HS-5 (cell line): Measurements from ENCODE around the gene RNF10.
"Not testable (repeated sequence)": the region's sequence is repeated elsewhere in the genome, so short reads cannot be mapped to it uniquely, and the experiment has no call there.

Experiments used
- DNase-seq: peaks from one replicate; pipeline ENCODE4 v3.0.0-alpha.2; 2012; ENCODE audit warnings: low read depth

Gene RNF10

DNA sequence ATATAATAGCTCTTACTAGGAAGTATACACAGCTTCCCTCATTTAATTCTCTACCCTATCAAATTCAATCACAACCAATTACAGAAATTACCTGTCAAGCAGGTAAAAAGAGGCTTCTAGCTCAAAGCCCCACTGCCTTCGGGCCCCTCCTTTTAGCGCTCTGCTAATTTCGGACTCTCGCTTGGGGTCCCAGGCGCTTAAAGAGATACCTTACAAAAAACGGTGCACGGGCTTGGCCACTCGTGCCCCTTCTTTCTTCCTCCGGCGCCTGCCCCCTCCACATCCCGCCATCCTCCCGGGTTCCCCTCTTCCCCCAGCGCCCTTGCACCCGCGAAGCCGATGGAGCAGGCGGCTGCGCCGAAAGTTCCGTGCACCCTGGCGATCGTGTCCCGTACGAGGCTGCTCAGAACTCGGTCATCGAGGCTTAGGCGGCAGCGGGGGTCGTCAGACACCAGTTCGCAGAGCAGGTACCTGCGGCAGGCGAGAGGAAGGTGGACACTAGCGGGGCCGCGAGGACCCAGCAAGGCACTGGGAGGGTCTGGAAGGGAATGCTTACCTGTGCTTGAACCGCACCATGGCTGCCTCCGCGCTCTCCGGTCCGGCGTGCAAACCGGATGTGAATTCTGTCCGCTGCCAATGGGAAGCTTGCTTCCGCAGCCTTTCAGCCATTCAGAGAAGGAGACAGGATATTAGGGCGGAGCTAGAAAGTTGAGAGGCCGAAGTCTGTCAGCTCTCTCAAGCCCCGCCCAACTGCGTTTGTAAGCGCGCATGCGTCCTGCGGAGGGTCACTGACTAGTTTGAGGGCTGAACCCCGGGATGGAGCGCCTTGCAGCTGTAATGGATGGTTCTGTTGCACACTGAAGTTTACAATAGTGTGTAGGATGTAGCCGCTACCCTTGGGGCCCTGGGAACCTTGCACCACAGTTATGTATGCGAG lies 46.9 kb downstream of the RNF10 start, which contains the start of gene POP5:
Gene POP5, minus strand, starts transcription at position 616 of the 937 bp plus-strand sequence. Its CDS starts 40 bp downstream, at position 576.
- peak; percentile 94 for DNase-seq

DNA sequence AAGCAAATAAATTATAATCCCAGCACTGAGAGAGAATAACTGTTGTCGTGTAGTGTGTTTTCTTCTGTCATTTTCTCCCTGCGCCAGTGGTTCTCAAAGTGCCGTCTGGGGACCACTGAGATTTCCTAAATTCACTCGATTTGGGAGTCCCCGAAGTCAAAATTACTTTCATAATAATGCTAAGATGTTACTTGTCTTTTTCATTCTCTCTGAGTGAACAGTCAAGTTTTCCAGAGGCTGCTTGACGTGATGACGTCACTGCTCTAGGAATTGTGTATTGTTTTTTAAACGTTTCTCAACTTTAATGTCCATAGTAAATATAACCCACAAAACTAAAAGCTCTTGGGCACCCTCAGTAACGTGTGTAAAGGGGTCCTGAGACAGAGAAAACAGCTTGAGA lies 47.8 kb downstream of the RNF10 start:
- DNase-seq: no peak

DNA sequence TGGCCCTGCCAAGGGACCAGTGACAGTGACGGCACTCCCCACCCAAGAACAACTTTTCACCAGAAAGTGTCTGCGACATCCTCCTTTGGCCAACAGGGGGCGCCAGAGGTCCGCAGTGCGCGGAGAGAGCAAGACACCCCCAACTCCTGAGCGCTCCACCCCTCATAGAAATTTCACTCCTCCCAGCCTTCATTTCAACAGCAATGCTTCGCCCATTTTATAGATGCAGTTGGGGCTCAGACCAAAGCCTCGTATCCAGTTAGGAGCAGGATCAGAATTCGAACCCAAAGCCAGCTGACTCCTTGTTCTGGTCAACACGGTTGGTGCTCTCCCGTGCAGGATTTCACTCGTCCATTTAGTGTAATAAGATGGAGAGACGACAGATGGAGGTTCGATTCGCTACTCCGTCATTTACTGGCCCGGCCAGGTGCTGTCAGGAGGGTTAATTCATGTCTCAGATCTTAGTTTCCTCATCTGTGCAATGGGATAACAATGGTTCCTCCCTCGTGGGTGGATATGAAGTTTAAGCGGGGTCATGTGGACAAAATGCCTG lies 49.4 kb downstream of the RNF10 start:
- peak; percentile 38 for DNase-seq

DNA sequence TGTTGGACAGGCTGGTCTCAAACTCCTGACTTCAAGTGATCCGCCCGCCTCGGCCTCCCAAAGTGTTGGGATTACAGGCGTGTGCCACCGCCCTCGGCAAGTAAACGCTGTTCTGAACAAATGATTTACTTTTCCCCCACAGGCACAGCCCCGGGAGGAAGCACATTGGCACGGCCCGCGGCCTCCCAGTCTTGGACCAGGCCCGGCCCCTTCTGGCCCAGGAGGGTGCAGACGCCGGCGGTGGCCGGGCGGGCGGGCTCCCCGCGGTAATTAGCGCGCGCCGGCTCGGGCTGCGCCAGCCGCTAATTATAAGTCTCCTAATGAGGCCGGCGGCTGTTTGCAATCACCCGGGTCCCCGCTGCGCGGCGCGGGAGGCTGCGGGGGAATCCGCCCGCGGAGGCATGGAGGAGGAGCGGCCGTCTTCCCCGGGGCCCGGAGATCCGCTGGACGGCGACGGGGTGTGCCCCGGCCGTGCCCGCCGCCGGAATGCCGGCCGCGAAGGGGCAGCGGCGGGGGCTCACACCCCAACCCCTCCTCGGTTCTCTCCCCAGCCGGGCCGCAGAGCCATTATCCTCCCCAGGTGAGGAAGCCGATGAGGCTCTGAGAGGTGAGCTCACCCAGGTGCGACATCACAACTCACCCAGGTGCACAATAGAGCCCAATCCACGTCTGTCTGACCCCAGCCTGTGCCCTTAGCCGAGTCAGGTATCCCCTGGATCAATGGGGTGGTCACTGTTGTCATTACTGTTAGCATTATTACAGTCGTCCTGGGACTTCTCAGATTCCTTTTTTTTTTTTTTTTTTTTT lies 50.4 kb downstream of the RNF10 start:
- no peak for DNase-seq

DNA sequence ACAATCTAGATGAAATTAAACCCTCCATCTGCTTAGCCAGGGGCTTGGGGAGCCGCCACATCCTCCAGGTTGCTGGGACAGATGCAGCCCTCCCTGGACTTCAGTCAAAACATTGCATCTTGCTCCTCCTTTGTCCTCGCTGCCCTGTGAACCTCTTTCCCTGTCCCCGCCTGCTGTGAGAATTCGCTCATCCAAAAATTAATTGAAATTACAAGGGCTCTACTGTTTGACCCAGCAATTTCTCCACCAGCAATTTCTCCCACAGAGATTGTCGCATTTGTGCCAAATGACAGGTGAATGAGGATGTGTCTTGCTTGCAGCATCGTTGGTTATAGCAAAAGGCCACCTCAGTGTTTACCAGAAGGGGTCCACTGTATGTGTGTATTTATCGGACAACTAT lies 52.0 kb downstream of the RNF10 start:
- DNase-seq: no peak

DNA sequence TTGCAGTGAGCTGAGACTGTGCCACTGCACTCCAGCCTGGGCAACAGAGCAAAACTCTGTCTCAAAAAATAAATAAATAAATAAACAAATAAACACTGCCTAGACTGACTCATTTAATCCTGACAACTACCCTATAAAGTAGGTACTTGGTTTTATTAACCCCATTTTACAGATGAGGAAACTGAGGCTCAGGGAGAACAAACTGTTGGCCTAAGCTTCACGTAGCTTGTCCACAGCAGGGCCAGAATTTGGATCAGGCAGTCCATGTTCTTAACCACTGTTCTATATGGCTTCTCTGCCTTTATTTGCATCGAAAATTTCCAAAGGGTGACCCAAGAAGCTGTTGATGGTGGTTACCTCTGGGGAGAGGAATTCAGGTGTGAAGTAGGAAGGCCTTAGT lies 52.7 kb downstream of the RNF10 start:
- no peak for DNase-seq

DNA sequence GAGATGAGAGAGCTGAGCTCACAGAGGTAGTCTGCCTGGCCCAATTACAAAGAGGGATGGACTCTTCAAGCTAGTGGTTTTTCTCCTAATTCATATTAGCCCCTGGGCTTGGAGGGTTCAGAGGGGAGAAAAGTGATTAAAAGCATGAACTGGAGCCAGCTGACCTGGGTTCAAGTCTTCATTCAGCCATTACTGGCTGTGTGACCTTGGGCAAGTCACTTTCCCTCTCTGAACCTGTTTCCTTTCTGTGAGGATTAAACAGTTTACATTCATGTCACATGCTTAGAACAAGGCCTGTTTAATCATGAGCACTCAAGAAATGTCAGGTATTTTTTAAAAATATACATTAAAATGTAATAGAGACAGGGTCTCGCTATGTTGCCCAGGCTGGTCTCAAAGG lies 54.2 kb downstream of the RNF10 start:
- DNase-seq: no peak

DNA sequence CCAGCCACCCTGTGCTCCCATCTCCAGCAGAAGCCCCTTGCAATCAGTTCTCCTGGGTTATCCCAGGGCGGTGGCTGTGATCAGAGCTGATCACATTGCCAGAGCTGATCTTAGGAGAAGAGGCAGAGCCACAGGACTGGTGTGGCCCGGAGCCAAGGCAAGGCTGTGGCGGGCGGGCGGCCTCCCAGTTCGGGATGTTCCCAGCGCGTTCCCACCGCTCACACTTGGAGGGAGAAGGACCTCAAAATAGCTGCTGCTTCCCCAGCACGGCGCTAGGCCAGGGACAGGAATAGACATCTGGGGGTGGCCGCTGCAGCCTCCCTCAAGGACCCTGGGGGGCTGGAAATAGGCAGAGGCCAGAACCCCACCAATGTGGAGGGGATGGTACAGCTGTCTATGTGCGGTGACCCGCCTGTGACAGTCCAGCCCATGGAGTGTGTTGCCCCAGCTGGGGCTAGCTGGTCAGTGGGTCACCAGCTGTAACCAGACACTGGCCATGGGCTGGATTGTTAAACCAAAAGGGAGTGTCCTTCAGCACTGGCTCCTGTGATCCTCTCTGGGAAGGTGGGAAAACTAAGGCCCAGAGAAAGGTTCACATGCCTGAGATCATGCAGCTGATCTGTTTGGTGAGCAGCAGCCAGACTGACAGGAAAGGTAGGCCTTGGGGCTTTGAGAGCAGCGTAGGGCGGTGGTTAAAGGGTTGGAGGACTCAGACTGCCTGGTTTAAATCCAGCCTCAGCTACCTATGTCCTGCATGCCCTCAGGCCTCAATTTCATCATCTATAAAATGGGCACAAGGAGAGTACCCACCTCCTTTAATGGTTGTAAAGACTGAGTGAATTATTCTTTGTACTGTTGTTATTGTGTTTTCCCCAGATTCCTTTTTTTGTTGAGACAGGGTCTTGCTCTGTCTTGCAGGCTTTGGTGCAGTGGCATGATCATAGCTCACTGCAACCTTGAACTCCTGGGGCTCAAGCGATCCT lies 55.1 kb downstream of the RNF10 start:
- no peak for DNase-seq

DNA sequence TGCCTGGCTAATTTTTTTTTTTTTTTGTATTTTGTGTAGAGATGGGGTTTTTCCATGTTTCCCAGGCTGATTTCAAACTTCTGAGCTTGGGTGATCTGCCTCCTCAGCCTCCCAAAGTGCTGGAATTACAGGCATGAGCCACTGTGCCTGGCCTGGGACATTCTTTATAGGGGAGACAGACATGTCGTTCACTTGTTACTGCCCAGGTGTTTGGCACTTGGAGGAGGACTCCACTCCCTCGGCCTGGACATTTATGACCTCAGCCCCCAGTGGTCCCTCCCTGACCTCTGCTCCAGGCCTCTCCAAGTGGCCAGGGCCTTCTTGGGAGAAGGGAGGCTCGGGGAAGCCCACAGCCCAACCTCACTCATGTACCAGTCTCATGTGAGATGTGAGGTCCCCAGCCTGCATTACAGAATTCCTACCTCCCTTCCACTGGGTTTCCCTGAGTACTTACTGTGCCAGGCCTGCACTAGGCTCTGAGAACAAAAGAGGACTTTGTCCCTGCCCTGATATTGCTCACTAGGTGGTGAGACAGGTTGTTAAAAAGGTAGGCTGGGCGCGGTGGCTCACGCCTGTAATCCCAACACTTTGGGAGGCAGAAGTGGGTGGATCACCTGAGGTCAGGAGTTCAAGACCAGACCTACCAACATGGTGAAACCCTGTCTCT lies 56.7 kb downstream of the RNF10 start:
- DNase-seq: no peak

DNA sequence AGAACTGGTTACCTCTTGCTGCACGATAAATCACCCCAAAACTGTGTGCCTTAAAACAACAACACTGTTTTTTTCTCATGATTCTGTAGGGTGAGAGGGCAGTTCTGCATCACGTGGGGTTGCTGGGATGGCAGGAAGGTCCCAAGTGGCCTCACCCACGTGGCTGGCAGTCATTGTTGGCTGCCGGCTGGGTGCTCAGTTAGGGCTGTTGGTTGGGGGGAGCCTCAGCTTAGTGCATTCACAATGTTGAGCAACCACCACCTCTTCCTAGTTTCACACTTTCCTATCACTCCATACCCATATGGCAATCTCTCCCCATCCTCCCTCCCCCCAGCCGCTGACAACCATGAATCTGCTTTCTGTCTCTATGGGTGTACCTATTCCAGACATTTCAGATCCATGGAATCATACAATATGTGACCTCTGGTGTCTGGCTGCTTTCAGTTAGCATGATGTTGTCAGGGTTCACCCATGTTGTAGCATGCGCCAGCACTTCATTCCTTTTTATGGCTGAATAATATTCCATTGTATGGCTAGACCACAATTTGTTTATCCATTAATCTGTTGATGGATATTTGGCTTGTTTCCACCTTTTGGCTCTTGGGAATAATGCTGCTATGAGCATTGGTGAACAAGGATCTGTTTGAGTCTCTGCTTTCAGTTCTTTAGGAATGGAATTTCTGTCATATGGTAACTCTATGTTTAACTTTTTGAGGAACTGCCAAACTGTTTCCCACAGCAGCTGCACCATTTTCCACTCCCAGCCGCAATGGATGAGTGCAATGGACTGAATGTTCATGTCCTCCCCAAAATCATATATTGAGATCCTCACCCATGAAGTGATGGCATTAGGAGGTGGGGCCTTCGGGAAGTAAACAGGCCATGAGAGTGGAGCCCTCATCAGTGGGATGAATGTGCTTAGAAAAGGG lies 58.2 kb downstream of the RNF10 start:
- DNase-seq: no peak

DNA sequence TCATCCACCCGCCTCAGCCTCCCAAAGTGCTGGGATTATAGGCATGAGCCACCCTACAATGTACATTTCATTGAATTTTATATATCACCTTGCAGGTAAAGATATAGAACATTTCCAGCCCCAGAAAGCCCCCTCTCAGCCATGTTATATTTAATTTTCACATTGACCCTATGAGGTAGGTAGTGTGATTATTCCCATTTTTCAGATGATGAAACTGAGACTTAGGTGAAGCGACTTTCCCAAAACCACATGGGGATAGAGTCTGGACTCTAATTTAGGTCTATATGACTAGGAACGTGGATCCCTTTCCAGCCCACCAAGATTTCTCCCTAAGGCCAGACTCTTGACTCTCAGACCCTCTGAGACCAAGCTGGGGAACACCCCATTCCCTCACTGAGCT lies 62.7 kb downstream of the RNF10 start:
- no peak for DNase-seq

DNA sequence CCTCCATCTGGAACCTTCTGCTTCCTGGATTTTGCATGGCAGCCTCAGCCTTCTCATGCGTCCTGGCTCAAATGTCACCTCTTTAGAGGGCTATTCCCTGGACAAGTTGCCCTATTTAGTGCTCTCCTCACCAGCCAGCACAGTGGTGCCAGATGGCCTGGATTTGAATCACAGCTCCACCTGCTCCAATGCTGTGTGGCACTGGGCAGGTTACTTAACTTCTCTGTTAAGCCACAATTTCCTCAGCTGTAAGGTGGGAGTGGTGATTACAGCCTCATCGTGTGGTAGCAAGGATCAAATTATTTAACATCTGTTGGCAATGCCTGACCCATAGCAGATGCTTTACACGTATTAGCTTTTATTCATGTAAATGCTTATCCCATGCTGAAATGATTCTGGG lies 63.7 kb downstream of the RNF10 start:
- DNase-seq: no peak

DNA sequence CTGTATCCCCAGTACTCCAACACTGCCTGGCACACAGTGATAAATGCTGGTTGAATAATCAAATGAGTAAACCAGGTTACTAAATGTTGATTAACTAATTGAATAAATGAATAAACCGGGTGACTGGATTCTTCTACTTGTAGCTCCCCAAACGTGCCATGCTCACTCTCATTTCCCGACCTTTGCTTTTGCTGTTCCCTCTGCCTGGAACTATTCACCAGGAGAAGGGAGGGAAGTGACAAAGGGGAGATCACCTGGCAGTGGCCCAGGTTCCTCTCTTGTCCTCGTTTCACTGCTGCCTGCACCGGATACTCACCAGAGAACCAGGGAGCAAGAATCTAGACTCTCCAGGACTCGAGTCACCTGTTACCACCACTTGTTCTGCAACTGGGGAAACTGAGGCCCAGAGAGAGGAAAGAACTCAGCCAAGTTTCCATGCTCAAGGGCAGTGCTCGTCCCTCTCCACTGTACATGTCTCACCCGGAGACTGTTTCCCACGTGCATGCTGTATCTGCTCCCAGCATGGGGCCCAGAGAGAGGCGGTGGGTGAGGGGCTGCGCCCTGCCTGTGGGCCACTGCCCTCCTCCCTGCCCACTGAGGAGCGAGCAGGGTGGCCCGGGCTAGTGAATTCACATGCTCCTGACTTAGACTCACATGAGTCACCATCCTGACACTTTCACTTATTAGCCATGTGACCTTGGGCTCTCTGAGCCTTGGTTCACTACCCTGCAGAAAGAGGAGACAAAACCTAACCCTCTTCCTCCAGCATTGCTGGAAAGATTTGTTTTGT lies 64.7 kb downstream of the RNF10 start:
- DNase-seq: no peak

DNA sequence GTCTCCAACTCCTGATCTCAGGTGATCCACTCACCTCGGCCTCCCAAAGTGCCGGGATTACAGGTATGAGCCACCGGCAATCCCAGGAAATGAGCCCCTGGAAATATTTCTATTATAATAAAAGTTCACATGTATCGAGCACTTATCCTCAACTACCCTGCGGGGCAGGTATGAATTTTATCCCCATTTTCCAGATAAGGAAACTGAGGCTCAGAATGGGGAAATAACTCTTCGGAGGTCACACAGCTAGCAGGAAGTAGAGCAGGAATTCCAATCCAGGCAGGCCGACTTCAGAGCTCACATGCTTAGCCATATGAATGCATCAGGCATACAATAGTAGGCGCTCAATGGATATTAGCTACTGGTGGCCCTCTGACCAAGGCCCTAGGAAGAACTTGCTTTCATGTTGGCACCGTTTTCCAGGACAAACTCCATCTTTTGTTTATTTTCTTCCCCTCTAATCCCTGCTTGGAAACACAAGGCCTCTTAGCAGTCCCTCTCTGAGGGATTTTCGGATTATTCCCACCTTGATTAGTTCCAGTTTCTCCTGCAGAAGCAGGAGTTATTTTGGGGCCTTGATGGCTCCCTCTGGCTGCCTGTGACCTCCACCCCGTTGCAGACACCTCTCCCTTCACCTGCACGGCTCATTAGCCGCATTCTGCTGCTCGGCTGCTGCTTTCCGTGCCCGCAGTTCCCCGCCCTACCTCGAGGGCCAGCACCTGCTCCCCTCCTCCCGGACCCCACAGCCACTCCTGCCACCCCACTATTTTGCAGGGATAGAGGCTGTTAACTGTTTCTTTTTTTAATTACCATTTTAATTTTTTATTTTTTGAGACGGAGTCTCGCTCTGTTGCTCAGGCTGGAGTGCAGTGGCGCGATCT lies 65.8 kb downstream of the RNF10 start:
- no peak for DNase-seq

DNA sequence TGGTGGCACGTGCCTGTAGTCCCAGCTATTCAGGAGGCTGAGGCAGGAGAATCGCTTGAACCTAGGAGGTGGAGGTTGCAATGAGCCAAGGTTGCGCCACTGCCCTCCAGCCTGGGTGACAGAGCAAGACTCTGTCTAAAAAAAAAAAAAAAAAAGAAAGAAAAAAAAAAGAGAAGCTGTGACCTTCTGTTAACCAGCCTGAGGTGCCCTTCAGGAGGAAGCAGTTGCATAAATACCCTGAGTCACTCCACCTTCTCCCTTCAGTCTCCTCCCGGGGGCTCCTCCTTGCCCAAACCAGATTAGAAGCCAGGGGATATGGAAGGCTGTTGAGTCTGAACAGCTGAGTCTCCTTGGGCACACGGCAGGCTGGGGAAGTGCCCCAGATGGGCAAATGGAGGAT lies 68.3 kb downstream of the RNF10 start:
- not testable (repeated sequence) for DNase-seq

DNA sequence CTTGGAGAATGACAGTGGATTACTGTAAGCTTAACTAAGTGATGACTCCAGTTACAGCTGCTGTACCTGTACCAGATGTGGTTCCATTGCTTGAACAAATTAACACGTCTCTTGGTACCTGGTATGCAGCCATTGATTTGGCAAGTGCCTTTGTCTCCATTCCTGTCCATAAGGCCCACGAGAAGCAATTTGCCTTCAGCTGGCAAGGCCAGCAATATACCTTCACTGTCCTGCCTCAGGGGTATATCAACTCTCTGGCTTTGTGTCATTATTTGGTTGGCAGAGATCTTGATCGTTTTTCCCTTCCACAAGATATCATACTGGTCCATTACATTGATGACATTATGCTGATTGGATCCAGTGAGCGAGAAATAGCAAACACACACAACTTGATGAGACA lies 76.4 kb downstream of the RNF10 start:
- no peak for DNase-seq

DNA sequence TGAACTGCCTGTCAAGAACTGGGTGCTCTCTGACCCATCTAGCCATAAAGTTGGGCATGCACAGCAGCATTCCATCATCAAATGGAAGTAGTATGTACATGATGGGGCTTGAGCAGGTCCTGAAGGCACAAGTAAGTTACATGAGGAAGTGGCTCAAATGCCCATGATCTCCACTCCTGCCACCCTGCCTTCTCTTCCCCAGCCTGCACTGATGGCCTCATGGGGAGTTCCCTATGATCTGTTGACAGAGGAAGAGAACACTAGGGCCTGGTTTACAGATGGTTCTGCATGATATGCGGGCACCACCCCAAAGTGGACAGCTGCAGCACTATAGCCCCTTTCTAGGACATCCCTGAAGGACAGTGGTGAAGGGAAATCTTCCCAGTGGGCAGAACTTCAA lies 77.4 kb downstream of the RNF10 start:
- not testable (repeated sequence) for DNase-seq

DNA sequence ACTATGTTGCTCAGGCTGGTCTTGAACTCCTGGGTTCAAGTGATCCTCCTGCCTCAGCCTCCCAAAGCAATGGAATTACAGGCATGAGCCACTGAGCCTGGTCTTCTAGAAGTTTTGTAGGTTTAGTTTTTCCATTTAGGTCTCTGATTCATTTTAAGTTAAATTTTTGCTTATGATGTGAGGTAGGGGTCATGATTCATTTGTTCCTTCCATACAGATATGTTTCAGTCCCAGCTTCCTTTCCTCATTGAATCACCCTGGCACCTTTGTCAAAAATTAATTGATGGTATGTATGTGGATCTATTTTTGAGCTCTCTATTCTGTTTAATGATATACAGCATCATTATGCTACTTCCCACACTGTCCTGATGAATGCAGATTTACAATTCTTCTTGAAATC lies 80.7 kb downstream of the RNF10 start:
- DNase-seq: no peak
